IMR-90 (cell line): ENCODE measurements around the gene COL9A2. TPM values are rescaled to one million over a fixed set of nuclear protein-coding genes. Genes with fewer than 3 reads are reported as not detected.

Experiments
- ATAC-seq: fragments of 200-7000 bp; cut with Tn5 transposase; 2 replicates; pipeline ENCODE4 v1.9.1; 2020; ENCODE audit warnings: low read depth, mild to moderate bottlenecking, moderate library complexity
- BruUV-seq: library from RNA; stranded (reverse); fragments of 400-500 nt; replicated peaks from 2 replicates; lab custom pipeline; 2021; lab: Mats Ljungman, UMichigan
- CTCF ChIA-PET: fragments of 300-600 bp; formaldehyde crosslinking; extraction: SDS; loops from one replicate; lab custom pipeline; 2021; ENCODE audit warnings: antibody characterized with exemption; lab: Yijun Ruan, JAX
- POLR2A ChIA-PET: fragments of 300-600 bp; sonication (Branson Sonifier 250); formaldehyde crosslinking; loops from one replicate; lab custom pipeline; 2022; ENCODE audit warnings: antibody characterized with exemption; ENCODE audit not compliant: unreplicated experiment; lab: Charles Lee
- DNase-seq: peaks from one replicate; pipeline ENCODE4 v3.0.0; 2013
- H2AFZ ChIP-seq: replicated peaks from 2 replicates; pipeline ENCODE3; 2013; ENCODE audit warnings: low read length, mild to moderate bottlenecking; ENCODE audit not compliant: poor library complexity
- H2AK5ac ChIP-seq: 2 replicates; pipeline ENCODE4 v1.6.1; 2013; ENCODE audit warnings: low read depth, low read length, inconsistent platforms
- H2AK9ac ChIP-seq: replicated peaks from 2 replicates; pipeline ENCODE3; 2013; ENCODE audit warnings: mild to moderate bottlenecking, low read depth, low read length, moderate library complexity; ENCODE audit not compliant: poor library complexity
- H2BK120ac ChIP-seq: 2 replicates; pipeline ENCODE4 v1.6.1; 2013; ENCODE audit warnings: low read depth, low read length, inconsistent platforms
- H2BK15ac ChIP-seq: 3 replicates; pipeline ENCODE4 v1.6.1; 2013; ENCODE audit warnings: low read depth, low read length, inconsistent platforms
- H2BK20ac ChIP-seq: 2 replicates; pipeline ENCODE4 v1.6.1; 2013; ENCODE audit warnings: low read depth, mild to moderate bottlenecking, inconsistent platforms, low read length, moderate library complexity
- H2BK5ac ChIP-seq: 2 replicates; pipeline ENCODE4 v1.6.1; 2013; ENCODE audit warnings: mild to moderate bottlenecking, low read depth, low read length, inconsistent platforms; ENCODE audit not compliant: poor library complexity, severe bottlenecking
- H3K14ac ChIP-seq: replicated peaks from 2 replicates; pipeline ENCODE4 v1.6.1; 2013; ENCODE audit warnings: low read depth, low read length, inconsistent platforms
- H3K18ac ChIP-seq: 2 replicates; pipeline ENCODE4 v1.6.1; 2013; ENCODE audit warnings: low read depth, low read length, control low read depth
- H3K23ac ChIP-seq: 2 replicates; pipeline ENCODE4 v1.6.1; 2013; ENCODE audit warnings: low read depth, low read length, inconsistent platforms
- H3K27ac ChIP-seq: 2 replicates; pipeline ENCODE4 v1.5.1; 2013; ENCODE audit warnings: mild to moderate bottlenecking, control low read depth, low read length; ENCODE audit not compliant: insufficient read depth
- H3K27me3 ChIP-seq: 2 replicates; pipeline ENCODE4 v1.6.1; 2013; ENCODE audit warnings: low read length; ENCODE audit not compliant: control insufficient read depth, insufficient read depth
- H3K36me3 ChIP-seq: 2 replicates; pipeline ENCODE4 v1.6.1; 2013; ENCODE audit warnings: low read length, mixed read lengths; ENCODE audit not compliant: control insufficient read depth, insufficient read depth
- H3K4ac ChIP-seq: 2 replicates; pipeline ENCODE4 v1.6.1; 2013; ENCODE audit warnings: low read depth, low read length, inconsistent platforms
- H3K4me1 ChIP-seq: 2 replicates; pipeline ENCODE4 v1.6.1; 2013; ENCODE audit warnings: low read length, mixed read lengths; ENCODE audit not compliant: control insufficient read depth, insufficient read depth
- H3K4me2 ChIP-seq: 2 replicates; pipeline ENCODE4 v1.6.1; 2013; ENCODE audit warnings: low read depth, mild to moderate bottlenecking, control low read depth, low read length, moderate library complexity
- H3K4me3 ChIP-seq: 2 replicates; pipeline ENCODE4 v1.5.1; 2013; ENCODE audit warnings: low read depth, mild to moderate bottlenecking, control low read depth, low read length, moderate library complexity; ENCODE audit not compliant: insufficient read depth
- H3K56ac ChIP-seq: 2 replicates; pipeline ENCODE4 v1.6.1; 2013; ENCODE audit warnings: low read length, inconsistent platforms; ENCODE audit not compliant: insufficient read depth; ENCODE audit errors: extremely low read depth
- H3K79me1 ChIP-seq, 2 experiments: 2 replicates each; pipeline ENCODE4 v1.6.1; 2013; ENCODE audit warnings: low read length in 2 of 2, inconsistent platforms in 1 of 2, low read depth in 1 of 2
- H3K9ac ChIP-seq: 2 replicates; pipeline ENCODE4 v1.6.1; 2013; ENCODE audit warnings: low read depth, low read length, control low read depth
- H3K9me1 ChIP-seq: 2 replicates; pipeline ENCODE4 v1.6.1; 2013; ENCODE audit warnings: low read length, inconsistent platforms; ENCODE audit not compliant: insufficient read depth
- H3K9me3 ChIP-seq: 2 replicates; pipeline ENCODE4 v1.6.1; 2013; ENCODE audit warnings: low read length; ENCODE audit not compliant: control insufficient read depth, insufficient read depth
- H4K20me1 ChIP-seq: 2 replicates; pipeline ENCODE4 v1.6.1; 2013; ENCODE audit warnings: low read length, inconsistent platforms; ENCODE audit not compliant: insufficient read depth
- H4K5ac ChIP-seq: 2 replicates; pipeline ENCODE4 v1.6.1; 2013; ENCODE audit warnings: mild to moderate bottlenecking, low read depth, low read length, control low read depth
- H4K8ac ChIP-seq, 2 experiments: 2 replicates each; pipeline ENCODE4 v1.6.1; 2013; ENCODE audit warnings: low read depth in 2 of 2, low read length in 2 of 2, control low read depth in 1 of 2, inconsistent platforms in 1 of 2
- H4K91ac ChIP-seq: 2 replicates; pipeline ENCODE4 v1.6.1; 2013; ENCODE audit warnings: low read depth, low read length, inconsistent platforms; ENCODE audit not compliant: insufficient read depth
- BHLHE40 ChIP-seq: fragments of 150-350 bp; IDR thresholded peaks from 2 replicates; pipeline ENCODE4 v1.6.1; 2016; ENCODE audit warnings: mild to moderate bottlenecking, low read depth, low read length
- CEBPB ChIP-seq: IDR thresholded peaks from 2 replicates; pipeline ENCODE4 v1.6.1; 2012; ENCODE audit warnings: low read depth, low read length, improper control_type of control experiment
- CHD1 ChIP-seq: IDR thresholded peaks from 2 replicates; pipeline ENCODE4 v1.6.1; 2012; ENCODE audit warnings: low read depth, low read length, improper control_type of control experiment
- CTCF ChIP-seq: conservative IDR thresholded peaks from 2 replicates; pipeline ENCODE4 v1.5.1; 2012; ENCODE audit warnings: mild to moderate bottlenecking, low read depth, low read length, improper control_type of control experiment
- FOS ChIP-seq: fragments of 150-350 bp; IDR thresholded peaks from 2 replicates; pipeline ENCODE4 v1.6.1; 2016; ENCODE audit warnings: low read depth, low read length
- MAFK ChIP-seq: IDR thresholded peaks from 2 replicates; pipeline ENCODE4 v1.6.1; 2012; ENCODE audit warnings: low read depth, low read length, improper control_type of control experiment
- MAZ ChIP-seq: IDR thresholded peaks from 2 replicates; pipeline ENCODE4 v1.6.1; 2012; ENCODE audit warnings: low read depth, mild to moderate bottlenecking, low read length, improper control_type of control experiment, moderate library complexity, borderline replicate concordance
- MXI1 ChIP-seq: IDR thresholded peaks from 2 replicates; pipeline ENCODE4 v1.6.1; 2012; ENCODE audit warnings: low read depth, mild to moderate bottlenecking, low read length, moderate library complexity, borderline replicate concordance
- NFE2L2 ChIP-seq: fragments of 150-350 bp; IDR thresholded peaks from 2 replicates; pipeline ENCODE4 v1.6.1; 2016; ENCODE audit warnings: low read depth, mild to moderate bottlenecking, low read length
- POLR2A ChIP-seq: IDR thresholded peaks from 2 replicates; pipeline ENCODE4 v1.6.1; 2012; ENCODE audit warnings: mild to moderate bottlenecking, low read depth, low read length
- RAD21 ChIP-seq: IDR thresholded peaks from 2 replicates; pipeline ENCODE4 v1.6.1; 2012; ENCODE audit warnings: low read length, improper control_type of control experiment
- RCOR1 ChIP-seq: IDR thresholded peaks from 2 replicates; pipeline ENCODE4 v1.6.1; 2012; ENCODE audit warnings: mild to moderate bottlenecking, low read length, improper control_type of control experiment; ENCODE audit not compliant: insufficient replicate concordance
- RFX5 ChIP-seq: IDR thresholded peaks from 2 replicates; pipeline ENCODE4 v1.8.0; 2012; ENCODE audit warnings: low read depth, mild to moderate bottlenecking, low read length, moderate library complexity
- SMC3 ChIP-seq: fragments of 150-350 bp; IDR thresholded peaks from 2 replicates; pipeline ENCODE4 v1.6.1; 2016; ENCODE audit warnings: low read depth, mild to moderate bottlenecking, antibody characterized with exemption, low read length, moderate library complexity
- USF2 ChIP-seq: fragments of 150-350 bp; IDR thresholded peaks from 2 replicates; pipeline ENCODE4 v1.6.1; 2017; ENCODE audit warnings: mild to moderate bottlenecking, antibody characterized with exemption, low read length, low read depth
- WGBS, 2 experiments: methylation state at CpG; one replicate each; pipeline versions ENCODE4 v1.1.5 to v1.1.7; 2013; ENCODE audit warnings: missing lambda C conversion rate in 2 of 2; ENCODE audit not compliant: insufficient read length in 1 of 2; ENCODE audit errors: extremely low coverage in 2 of 2; 5-methylcytosine and 5-hydroxymethylcytosine counted together
- dilution Hi-C: fragments of 300-500 bp; cut with HindIII; formaldehyde crosslinking; loops from one replicate; pipeline ENCODE4 v1.14.3; 2018; ENCODE audit warnings: low sequenced_read_pairs; ENCODE audit not compliant: unreplicated experiment
- in situ Hi-C: fragments of 300-500 bp; cut with MboI; formaldehyde crosslinking; loops from 3 replicates; pipeline ENCODE4 v1.14.3; 2019; ENCODE audit warnings: low sequenced_read_pairs, inconsistent platforms, mixed read lengths
- intact Hi-C: fragments of 100-400 bp; cut with micrococcal nuclease; formaldehyde crosslinking; loops from 2 replicates; pipeline ENCODE4 v1.10.0; 2022
- polyA plus RNA-seq, 3 experiments: library from polyadenylated mRNA; depleted of rRNA; stranded (reverse); fragments of >200 nt; gene quantifications; 2 replicates each; pipeline ENCODE4 v1.2.3, GENCODE V29; 2012; ENCODE audit warnings: low replicate concordance in 1 of 3
- total RNA-seq: library from RNA; depleted of rRNA; stranded (reverse); fragments of >200 nt; gene quantifications from 2 replicates; pipeline ENCODE4 v1.2.3, GENCODE V29; 2012
- TF ChIP-seq, protein P1 (sequence below): fragments of 150-350 bp; IDR thresholded peaks from 2 replicates; pipeline ENCODE4 v1.6.1; 2016; ENCODE audit warnings: low read depth, mild to moderate bottlenecking, low read length, moderate library complexity, borderline replicate concordance

The COL9A2 gene
- total and polyA plus RNA-seq, 2 of the 4 experiments (the other 2 are of a cell fraction) = 0.90 to 1.6 TPM

DNA sequence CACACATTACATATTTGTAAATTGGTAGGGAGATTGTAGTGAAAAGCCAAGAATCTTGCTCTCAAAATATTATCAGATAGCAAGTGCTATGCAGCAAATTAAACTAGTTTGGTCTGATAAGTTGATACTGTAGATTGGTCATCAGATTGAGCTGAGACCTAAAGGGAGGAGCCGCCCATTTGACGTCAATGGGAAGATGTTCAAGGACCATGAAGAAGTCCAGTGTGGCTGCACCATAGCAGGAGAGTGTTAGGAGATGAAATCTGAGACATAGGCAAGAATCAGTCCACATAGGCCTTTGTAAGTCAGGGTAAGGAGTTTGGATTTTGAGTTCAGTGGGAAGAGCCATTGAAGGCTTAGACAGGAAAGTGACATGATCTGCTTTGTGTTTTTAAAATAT, 42.8 kb downstream of the COL9A2 start:
- no peak for ATAC-seq
- Histone ChIP-seq H3K9ac (no peak overlapping the region), H3K23ac (no peak overlapping the region), H3K27me3 (no peaks in the 10 kb centered on the region), H2BK120ac (no peak overlapping the region), H3K14ac (no peak overlapping the region), H2BK15ac (no peak overlapping the region), H3K4me1 (peaks cover 2% of the 10 kb centered on the region; the same call in 1 of the 2 replicates), H4K20me1 (0 out of 2 replicates have a peak, but pooled peaks cover 1% of the 10 kb centered on the region), H3K79me1 (peaks cover 25 to 40% of the 10 kb centered on the region in 2 experiments), H2BK20ac (no peak overlapping the region), H4K8ac (no peak overlapping the region), H3K4ac (no peak overlapping the region), H3K56ac (no peak overlapping the region), H4K91ac (no peak overlapping the region), H3K9me3 (no peaks in the 10 kb centered on the region), H2AFZ (no peak overlapping the region), H3K4me2 (no peak overlapping the region), H2AK9ac (no peak overlapping the region), H3K9me1 (peaks cover 9% of the 10 kb centered on the region), H2BK5ac (no peak overlapping the region), H3K4me3 (no peak overlapping the region), H3K18ac (no peak overlapping the region), H3K27ac (no peak overlapping the region), H3K36me3 (peaks cover 25% of the 10 kb centered on the region), H4K5ac (no peak overlapping the region), H2AK5ac (no peak overlapping the region)
- CTCF ChIA-PET = no interaction called here
- DNase-seq = no peak
- in situ Hi-C loops (no loop called here), dilution Hi-C loops (no loop called here), intact Hi-C loops (no loop called here)
- 93% methylated on average over 2 of the region's 2 CpGs; no CpG with 5 or more reads in 1 of the 2 experiments for WGBS, 2 experiments
- no TSS peak for BruUV-seq
- POLR2A ChIA-PET = no interaction called here
- TF ChIP-seq SMC3 = no peak
- no peak for TF ChIP-seq MAZ
- TF ChIP-seq POLR2A = no peak
- TF ChIP-seq, protein P1, sequence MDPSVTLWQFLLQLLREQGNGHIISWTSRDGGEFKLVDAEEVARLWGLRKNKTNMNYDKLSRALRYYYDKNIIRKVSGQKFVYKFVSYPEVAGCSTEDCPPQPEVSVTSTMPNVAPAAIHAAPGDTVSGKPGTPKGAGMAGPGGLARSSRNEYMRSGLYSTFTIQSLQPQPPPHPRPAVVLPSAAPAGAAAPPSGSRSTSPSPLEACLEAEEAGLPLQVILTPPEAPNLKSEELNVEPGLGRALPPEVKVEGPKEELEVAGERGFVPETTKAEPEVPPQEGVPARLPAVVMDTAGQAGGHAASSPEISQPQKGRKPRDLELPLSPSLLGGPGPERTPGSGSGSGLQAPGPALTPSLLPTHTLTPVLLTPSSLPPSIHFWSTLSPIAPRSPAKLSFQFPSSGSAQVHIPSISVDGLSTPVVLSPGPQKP = no peak
- TF ChIP-seq FOS = no peak
- no peak for TF ChIP-seq MAFK
- TF ChIP-seq MXI1 = no peak
- no peak for TF ChIP-seq CTCF
- TF ChIP-seq CEBPB = no peak
- no peak for TF ChIP-seq RFX5
- no peak for TF ChIP-seq NFE2L2
- no peak for TF ChIP-seq USF2
- no peak for TF ChIP-seq RAD21
- no peak for TF ChIP-seq RCOR1
- TF ChIP-seq CHD1 = no peak
- TF ChIP-seq BHLHE40 = no peak
